ENCODE measurements around the gene GNAZ. TPM values are rescaled to one million over a fixed set of nuclear protein-coding genes. Genes with fewer than 3 reads are reported as not detected.

Gene GNAZ
- total RNA-seq, 1 experiment from 2014 or later: 11.1 TPM

DNA sequence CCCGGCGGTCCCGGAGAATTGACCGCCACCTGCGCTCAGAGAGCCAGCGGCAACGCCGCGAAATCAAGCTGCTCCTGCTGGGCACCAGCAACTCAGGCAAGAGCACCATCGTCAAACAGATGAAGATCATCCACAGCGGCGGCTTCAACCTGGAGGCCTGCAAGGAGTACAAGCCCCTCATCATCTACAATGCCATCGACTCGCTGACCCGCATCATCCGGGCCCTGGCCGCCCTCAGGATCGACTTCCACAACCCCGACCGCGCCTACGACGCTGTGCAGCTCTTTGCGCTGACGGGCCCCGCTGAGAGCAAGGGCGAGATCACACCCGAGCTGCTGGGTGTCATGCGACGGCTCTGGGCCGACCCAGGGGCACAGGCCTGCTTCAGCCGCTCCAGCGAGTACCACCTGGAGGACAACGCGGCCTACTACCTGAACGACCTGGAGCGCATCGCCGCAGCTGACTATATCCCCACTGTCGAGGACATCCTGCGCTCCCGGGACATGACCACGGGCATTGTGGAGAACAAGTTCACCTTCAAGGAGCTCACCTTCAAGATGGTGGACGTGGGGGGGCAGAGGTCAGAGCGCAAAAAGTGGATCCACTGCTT is 25.5 kb downstream of the GNAZ start (continued):
- TF ChIP-seq TCF7L2 (IDR thresholded peaks at IDR 0.05; ENCODE audit: borderline replicate concordance, extremely low read depth, insufficient read depth, insufficient read length): no peak
- no peak for TF ChIP-seq JUND (IDR thresholded peaks at IDR 0.05)
- no peak for TF ChIP-seq POLR2A (IDR thresholded peaks at IDR 0.05; ENCODE audit: borderline replicate concordance, extremely low read depth, insufficient read depth, insufficient read length)
- TF ChIP-seq EGR1 (IDR thresholded peaks at IDR 0.05; ENCODE audit: low read depth): no peak
- TF ChIP-seq CEBPB (IDR thresholded peaks at IDR 0.05; ENCODE audit: low read depth): no peak
- no peak for TF ChIP-seq POLR2AphosphoS5 (IDR thresholded peaks at IDR 0.05; ENCODE audit: low read depth, low read length)
- TF ChIP-seq, protein P1, sequence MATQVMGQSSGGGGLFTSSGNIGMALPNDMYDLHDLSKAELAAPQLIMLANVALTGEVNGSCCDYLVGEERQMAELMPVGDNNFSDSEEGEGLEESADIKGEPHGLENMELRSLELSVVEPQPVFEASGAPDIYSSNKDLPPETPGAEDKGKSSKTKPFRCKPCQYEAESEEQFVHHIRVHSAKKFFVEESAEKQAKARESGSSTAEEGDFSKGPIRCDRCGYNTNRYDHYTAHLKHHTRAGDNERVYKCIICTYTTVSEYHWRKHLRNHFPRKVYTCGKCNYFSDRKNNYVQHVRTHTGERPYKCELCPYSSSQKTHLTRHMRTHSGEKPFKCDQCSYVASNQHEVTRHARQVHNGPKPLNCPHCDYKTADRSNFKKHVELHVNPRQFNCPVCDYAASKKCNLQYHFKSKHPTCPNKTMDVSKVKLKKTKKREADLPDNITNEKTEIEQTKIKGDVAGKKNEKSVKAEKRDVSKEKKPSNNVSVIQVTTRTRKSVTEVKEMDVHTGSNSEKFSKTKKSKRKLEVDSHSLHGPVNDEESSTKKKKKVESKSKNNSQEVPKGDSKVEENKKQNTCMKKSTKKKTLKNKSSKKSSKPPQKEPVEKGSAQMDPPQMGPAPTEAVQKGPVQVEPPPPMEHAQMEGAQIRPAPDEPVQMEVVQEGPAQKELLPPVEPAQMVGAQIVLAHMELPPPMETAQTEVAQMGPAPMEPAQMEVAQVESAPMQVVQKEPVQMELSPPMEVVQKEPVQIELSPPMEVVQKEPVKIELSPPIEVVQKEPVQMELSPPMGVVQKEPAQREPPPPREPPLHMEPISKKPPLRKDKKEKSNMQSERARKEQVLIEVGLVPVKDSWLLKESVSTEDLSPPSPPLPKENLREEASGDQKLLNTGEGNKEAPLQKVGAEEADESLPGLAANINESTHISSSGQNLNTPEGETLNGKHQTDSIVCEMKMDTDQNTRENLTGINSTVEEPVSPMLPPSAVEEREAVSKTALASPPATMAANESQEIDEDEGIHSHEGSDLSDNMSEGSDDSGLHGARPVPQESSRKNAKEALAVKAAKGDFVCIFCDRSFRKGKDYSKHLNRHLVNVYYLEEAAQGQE (IDR thresholded peaks at IDR 0.05; ENCODE audit: low read depth): no peak

DNA sequence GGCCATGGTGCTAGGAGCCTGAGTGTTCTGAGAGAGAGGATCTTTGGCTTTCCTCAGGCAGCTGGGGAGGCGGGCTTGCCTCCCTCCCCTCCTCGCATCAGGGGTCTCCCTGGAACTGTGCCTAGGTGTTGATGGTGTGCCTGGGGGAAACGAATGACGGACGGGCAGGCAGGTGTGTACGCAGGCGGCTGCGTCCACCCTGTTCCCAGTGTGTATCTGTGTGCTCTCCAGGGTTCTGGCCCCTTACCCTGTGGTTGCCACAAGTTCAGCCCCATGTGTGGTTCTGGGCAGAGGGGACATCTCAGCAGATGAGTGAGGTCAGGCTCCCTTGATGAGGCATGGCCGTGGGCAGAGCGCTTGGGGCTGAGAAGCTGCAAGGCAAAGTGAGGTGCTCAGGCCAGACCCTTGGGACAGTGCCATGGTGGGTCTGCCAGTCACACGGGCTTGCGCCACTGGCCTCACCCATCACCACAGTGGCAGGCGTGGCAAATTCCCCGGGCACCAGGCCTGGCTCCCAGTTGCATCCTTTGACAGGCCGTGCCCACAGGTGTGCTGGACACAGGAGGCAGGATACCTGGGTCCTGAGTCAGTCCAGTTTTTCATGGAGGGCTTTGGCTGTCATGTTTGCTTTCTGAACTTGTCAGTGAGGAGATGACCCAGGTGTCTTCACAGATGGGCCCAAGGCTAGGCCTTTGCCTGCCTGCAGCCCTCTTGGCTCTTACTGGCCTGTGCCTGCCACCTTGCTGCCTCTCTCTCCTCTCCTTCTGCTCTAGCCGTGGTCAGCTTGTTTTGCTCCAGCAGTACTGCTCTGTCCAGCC is 27.3 kb downstream of the GNAZ start:
- Histone ChIP-seq H3K4me2 (ENCODE audit: low read length) (no peak overlapping the region), H3K4me1 (ENCODE audit: control insufficient read depth in 1 of 2, insufficient read depth in 2 of 2, low read length in 2 of 2) (no peaks in the 10 kb centered on the region), H3K79me2 (ENCODE audit: insufficient read depth, low read length) (no peaks in the 10 kb centered on the region), H4K20me1 (ENCODE audit: insufficient read depth) (no peaks in the 10 kb centered on the region), H3K27me3 (ENCODE audit: insufficient read depth, low read length) (no peaks in the 10 kb centered on the region), H3K36me3 (ENCODE audit: control insufficient read depth in 1 of 2, insufficient read depth in 2 of 2, low read length in 2 of 2) (no peaks in the 10 kb centered on the region; a peak in 1 of 4 replicates), H2AFZ (ENCODE audit: low read depth, low read length, poor library complexity, severe bottlenecking) (no peak overlapping the region), H3K4me3 (replicated peaks in 1 of 2; ENCODE audit: low read depth in 1 of 2, low read length in 2 of 2) (no peak overlapping the region), H3K27ac (ENCODE audit: low read depth, low read length) (no peak overlapping the region), H3K9ac (ENCODE audit: low read length) (no peak overlapping the region), H3K9me3 (ENCODE audit: control insufficient read depth in 1 of 2, insufficient read depth in 1 of 2, low read depth in 1 of 2, low read length in 2 of 2) (no peaks in the 10 kb centered on the region), H3K9me2 (ENCODE audit: insufficient read depth) (no peaks in the 10 kb centered on the region)
- DNase-seq (ENCODE audit: low read depth, low spot score): no peak
- TF ChIP-seq EGR1 (IDR thresholded peaks at IDR 0.05; ENCODE audit: low read depth): no peak
- no peak for TF ChIP-seq POLR2A (IDR thresholded peaks at IDR 0.05; ENCODE audit: borderline replicate concordance, extremely low read depth, insufficient read depth, insufficient read length)
- no peak for TF ChIP-seq RAD21 (IDR thresholded peaks at IDR 0.05; ENCODE audit: low read depth)
- no peak for TF ChIP-seq ZFX (IDR thresholded peaks at IDR 0.05)
- TF ChIP-seq, protein P2, sequence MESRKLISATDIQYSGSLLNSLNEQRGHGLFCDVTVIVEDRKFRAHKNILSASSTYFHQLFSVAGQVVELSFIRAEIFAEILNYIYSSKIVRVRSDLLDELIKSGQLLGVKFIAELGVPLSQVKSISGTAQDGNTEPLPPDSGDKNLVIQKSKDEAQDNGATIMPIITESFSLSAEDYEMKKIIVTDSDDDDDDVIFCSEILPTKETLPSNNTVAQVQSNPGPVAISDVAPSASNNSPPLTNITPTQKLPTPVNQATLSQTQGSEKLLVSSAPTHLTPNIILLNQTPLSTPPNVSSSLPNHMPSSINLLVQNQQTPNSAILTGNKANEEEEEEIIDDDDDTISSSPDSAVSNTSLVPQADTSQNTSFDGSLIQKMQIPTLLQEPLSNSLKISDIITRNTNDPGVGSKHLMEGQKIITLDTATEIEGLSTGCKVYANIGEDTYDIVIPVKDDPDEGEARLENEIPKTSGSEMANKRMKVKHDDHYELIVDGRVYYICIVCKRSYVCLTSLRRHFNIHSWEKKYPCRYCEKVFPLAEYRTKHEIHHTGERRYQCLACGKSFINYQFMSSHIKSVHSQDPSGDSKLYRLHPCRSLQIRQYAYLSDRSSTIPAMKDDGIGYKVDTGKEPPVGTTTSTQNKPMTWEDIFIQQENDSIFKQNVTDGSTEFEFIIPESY (IDR thresholded peaks at IDR 0.05; ENCODE audit: extremely low read depth, insufficient replicate concordance, low read length): no peak
- no peak for TF ChIP-seq FOSL1 (IDR thresholded peaks at IDR 0.05; ENCODE audit: low read depth)
- TF ChIP-seq CBX3 (IDR thresholded peaks at IDR 0.05; ENCODE audit: low read depth): no peak
- TF ChIP-seq TCF7L2 (IDR thresholded peaks at IDR 0.05; ENCODE audit: borderline replicate concordance, extremely low read depth, insufficient read depth, insufficient read length): no peak
- TF ChIP-seq, protein P3, sequence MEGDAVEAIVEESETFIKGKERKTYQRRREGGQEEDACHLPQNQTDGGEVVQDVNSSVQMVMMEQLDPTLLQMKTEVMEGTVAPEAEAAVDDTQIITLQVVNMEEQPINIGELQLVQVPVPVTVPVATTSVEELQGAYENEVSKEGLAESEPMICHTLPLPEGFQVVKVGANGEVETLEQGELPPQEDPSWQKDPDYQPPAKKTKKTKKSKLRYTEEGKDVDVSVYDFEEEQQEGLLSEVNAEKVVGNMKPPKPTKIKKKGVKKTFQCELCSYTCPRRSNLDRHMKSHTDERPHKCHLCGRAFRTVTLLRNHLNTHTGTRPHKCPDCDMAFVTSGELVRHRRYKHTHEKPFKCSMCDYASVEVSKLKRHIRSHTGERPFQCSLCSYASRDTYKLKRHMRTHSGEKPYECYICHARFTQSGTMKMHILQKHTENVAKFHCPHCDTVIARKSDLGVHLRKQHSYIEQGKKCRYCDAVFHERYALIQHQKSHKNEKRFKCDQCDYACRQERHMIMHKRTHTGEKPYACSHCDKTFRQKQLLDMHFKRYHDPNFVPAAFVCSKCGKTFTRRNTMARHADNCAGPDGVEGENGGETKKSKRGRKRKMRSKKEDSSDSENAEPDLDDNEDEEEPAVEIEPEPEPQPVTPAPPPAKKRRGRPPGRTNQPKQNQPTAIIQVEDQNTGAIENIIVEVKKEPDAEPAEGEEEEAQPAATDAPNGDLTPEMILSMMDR (IDR thresholded peaks at IDR 0.05 in 2 of 3, conservative IDR thresholded peaks at IDR 0.05 in 1 of 3; ENCODE audit: borderline replicate concordance in 1 of 3, insufficient read depth in 1 of 3, low read depth in 2 of 3, low read length in 2 of 3): no peak
- TF ChIP-seq, protein P4, sequence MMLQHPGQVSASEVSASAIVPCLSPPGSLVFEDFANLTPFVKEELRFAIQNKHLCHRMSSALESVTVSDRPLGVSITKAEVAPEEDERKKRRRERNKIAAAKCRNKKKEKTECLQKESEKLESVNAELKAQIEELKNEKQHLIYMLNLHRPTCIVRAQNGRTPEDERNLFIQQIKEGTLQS (IDR thresholded peaks at IDR 0.05): no peak
- no peak for TF ChIP-seq EZH2phosphoT487 (IDR thresholded peaks at IDR 0.05; ENCODE audit: borderline replicate concordance)
- CTCF ChIA-PET: no interaction called here
- BruUV-seq (replicated peaks): no TSS peak
- no peak for ATAC-seq
- intact Hi-C loops (cut with micrococcal nuclease): no loop called here
- POLR2A ChIA-PET: no interaction called here
- RAD21 ChIA-PET (ENCODE audit: low non-redundant PET in 1 of 2, low total read pairs in 2 of 2, uncharacterized antibody in 2 of 2, unreplicated experiment in 2 of 2): no interaction called here

Data from HCT116 (cell line).